HL-60 (cell line): ENCODE measurements around the gene ATP8A2.
"Not testable (repeated sequence)": the region's sequence is repeated elsewhere in the genome, so short reads cannot be mapped to it uniquely, and the experiment has no call there.

ENCODE experiments used
- CTCF ChIP-seq: IDR thresholded peaks from one replicate; pipeline ENCODE4 v1.5.1; 2011; ENCODE audit warnings: low read length, control low read depth, inconsistent platforms; ENCODE audit not compliant: insufficient read depth
- POLR2AphosphoS5 ChIP-seq: IDR thresholded peaks from 2 replicates; pipeline ENCODE4 v1.6.1; 2012; ENCODE audit warnings: low read depth
- REST ChIP-seq: IDR thresholded peaks from 2 replicates; pipeline ENCODE4 v1.6.1; 2012; ENCODE audit warnings: low read depth; ENCODE audit not compliant: insufficient replicate concordance

GRCh38 chr13:25790137-25790536 is 418.4 kb downstream of the ATP8A2 start:
- TF ChIP-seq CTCF, REST, POLR2AphosphoS5: not testable (repeated sequence)
